Measurements from ENCODE around the gene TPT1.
"Not testable (repeated sequence)": the region's sequence is repeated elsewhere in the genome, so short reads cannot be mapped to it uniquely, and the experiment has no call there.

TPT1 gene

GRCh38 chr13:45299194-45299593, 41.8 kb downstream of the TPT1 start:
- DNase-seq = no peak

- not testable (repeated sequence) for DNase-seq
Observed at GRCh38 chr13:45298550-45298949, 42.4 kb downstream of the TPT1 start.

GRCh38 chr13:45298206-45298505, 42.8 kb downstream of the TPT1 start:
- no peak for DNase-seq

GRCh38 chr13:45297456-45298205, 43.4 kb downstream of the TPT1 start:
- peak; percentile 18 for DNase-seq

- no peak for DNase-seq
Observed at GRCh38 chr13:45296259-45296658, 44.7 kb downstream of the TPT1 start.

- DNase-seq = no peak
Observed at GRCh38 chr13:45295536-45295935, 45.4 kb downstream of the TPT1 start.

- DNase-seq = no peak
Observed at GRCh38 chr13:45292176-45292575, 48.8 kb downstream of the TPT1 start.

GRCh38 chr13:45289936-45290563, 50.9 kb downstream of the TPT1 start:
- DNase-seq = no peak
